ENCODE measurements around the gene DPYD.

DPYD gene

GRCh38 chr1:97143236-97143882 is 777.5 kb downstream of the DPYD start:
- no peak for DNase-seq (ENCODE audit: low spot score)

GRCh38 chr1:97140611-97141010 is 780.2 kb downstream of the DPYD start:
- DNase-seq (ENCODE audit: low spot score): no peak

- no peak for DNase-seq (ENCODE audit: low spot score)
Observed at GRCh38 chr1:97139512-97139911, 781.3 kb downstream of the DPYD start.

GRCh38 chr1:97138515-97139032 is 782.3 kb downstream of the DPYD start:
- DNase-seq (ENCODE audit: low spot score): no peak

- peak; percentile 16 for DNase-seq (ENCODE audit: low spot score)
Observed at GRCh38 chr1:97137862-97138514, 782.8 kb downstream of the DPYD start.

- DNase-seq (ENCODE audit: low spot score): no peak
Observed at GRCh38 chr1:97136996-97137395, 783.8 kb downstream of the DPYD start.

- DNase-seq (ENCODE audit: low spot score): no peak
Observed at GRCh38 chr1:97135972-97136371, 784.9 kb downstream of the DPYD start.

GRCh38 chr1:97128426-97128825 is 792.4 kb downstream of the DPYD start:
- DNase-seq (ENCODE audit: low spot score): no peak

GRCh38 chr1:97123717-97124431 is 797.0 kb downstream of the DPYD start:
- no peak for DNase-seq (ENCODE audit: low spot score)

- no peak for DNase-seq (ENCODE audit: low spot score)
Observed at GRCh38 chr1:97120806-97121205, 800.0 kb downstream of the DPYD start.

GRCh38 chr1:97119260-97120158 is 801.3 kb downstream of the DPYD start:
- no peak for DNase-seq (ENCODE audit: low spot score)

GRCh38 chr1:97114842-97115241 is 806.0 kb downstream of the DPYD start:
- no peak for DNase-seq (ENCODE audit: low spot score)

GRCh38 chr1:97112442-97112841 is 808.4 kb downstream of the DPYD start:
- DNase-seq (ENCODE audit: low spot score): no peak

- DNase-seq (ENCODE audit: low spot score): no peak
Observed at GRCh38 chr1:97108179-97108578, 812.7 kb downstream of the DPYD start.

GRCh38 chr1:97105531-97105930 is 815.3 kb downstream of the DPYD start:
- DNase-seq (ENCODE audit: low spot score): no peak

- no peak for DNase-seq (ENCODE audit: low spot score)
Observed at GRCh38 chr1:97101509-97101908, 819.3 kb downstream of the DPYD start.

GRCh38 chr1:97097404-97097925 is 823.4 kb downstream of the DPYD start:
- no peak for DNase-seq (ENCODE audit: low spot score)

GRCh38 chr1:97095764-97096163 is 825.1 kb downstream of the DPYD start:
- DNase-seq (ENCODE audit: low spot score): no peak

- DNase-seq (ENCODE audit: low spot score): no peak
Observed at GRCh38 chr1:97094247-97094972, 826.4 kb downstream of the DPYD start.

GRCh38 chr1:97093741-97094140 is 827.1 kb downstream of the DPYD start:
- DNase-seq (ENCODE audit: low spot score): no peak

- no peak for DNase-seq (ENCODE audit: low spot score)
Observed at GRCh38 chr1:97092824-97093223, 828.0 kb downstream of the DPYD start.

Measured in cerebellar cortex (tissue), 1 donor.